ENCODE measurements around the gene SLC4A7. TPM values are rescaled to one million over a fixed set of nuclear protein-coding genes. Genes with fewer than 3 reads are reported as not detected.

SLC4A7 gene
- polyA plus RNA-seq, 1 of the 3 experiments (the other 2 are of a cell fraction): 3.9 TPM

GRCh38 chr3:27507515-27508266, 23.5 kb upstream of the SLC4A7 start:
- H4K20me1 ChIP-seq (ENCODE audit: insufficient read depth): no peaks in the 10 kb centered on the region
- no peak overlapping the region for H3K4me3 ChIP-seq (ENCODE audit: low read depth in 2 of 2, low read length in 1 of 2)
- no peak overlapping the region for H3K27ac ChIP-seq (ENCODE audit: low read depth in 2 of 2, low read length in 1 of 2)
- TF ChIP-seq RFX5 (IDR thresholded peaks at IDR 0.05; ENCODE audit: low read length) (no peak), FOSL2 (IDR thresholded peaks at IDR 0.05; ENCODE audit: borderline replicate concordance, low read depth) (no peak), FOXM1 (IDR thresholded peaks at IDR 0.05; ENCODE audit: low read depth) (no peak), ELF1 (IDR thresholded peaks at IDR 0.05) (no peak), RXRA (IDR thresholded peaks at IDR 0.05; ENCODE audit: borderline replicate concordance, low read depth) (no peak), SIN3A (IDR thresholded peaks at IDR 0.05; ENCODE audit: borderline replicate concordance, low read depth, low read length) (no peak), MAX (IDR thresholded peaks at IDR 0.05; ENCODE audit: low read depth) (no peak), USF2 (IDR thresholded peaks at IDR 0.05; ENCODE audit: borderline replicate concordance, low read depth, low read length) (no peak), RAD21 (IDR thresholded peaks at IDR 0.05; ENCODE audit: low read length) (no peak), RCOR1 (IDR thresholded peaks at IDR 0.05; ENCODE audit: low read length) (no peak), NRF1 (IDR thresholded peaks at IDR 0.05; ENCODE audit: low read depth, low read length) (no peak), YY1 (IDR thresholded peaks at IDR 0.05; ENCODE audit: low read depth) (no peak)
- TF ChIP-seq, protein P1, sequence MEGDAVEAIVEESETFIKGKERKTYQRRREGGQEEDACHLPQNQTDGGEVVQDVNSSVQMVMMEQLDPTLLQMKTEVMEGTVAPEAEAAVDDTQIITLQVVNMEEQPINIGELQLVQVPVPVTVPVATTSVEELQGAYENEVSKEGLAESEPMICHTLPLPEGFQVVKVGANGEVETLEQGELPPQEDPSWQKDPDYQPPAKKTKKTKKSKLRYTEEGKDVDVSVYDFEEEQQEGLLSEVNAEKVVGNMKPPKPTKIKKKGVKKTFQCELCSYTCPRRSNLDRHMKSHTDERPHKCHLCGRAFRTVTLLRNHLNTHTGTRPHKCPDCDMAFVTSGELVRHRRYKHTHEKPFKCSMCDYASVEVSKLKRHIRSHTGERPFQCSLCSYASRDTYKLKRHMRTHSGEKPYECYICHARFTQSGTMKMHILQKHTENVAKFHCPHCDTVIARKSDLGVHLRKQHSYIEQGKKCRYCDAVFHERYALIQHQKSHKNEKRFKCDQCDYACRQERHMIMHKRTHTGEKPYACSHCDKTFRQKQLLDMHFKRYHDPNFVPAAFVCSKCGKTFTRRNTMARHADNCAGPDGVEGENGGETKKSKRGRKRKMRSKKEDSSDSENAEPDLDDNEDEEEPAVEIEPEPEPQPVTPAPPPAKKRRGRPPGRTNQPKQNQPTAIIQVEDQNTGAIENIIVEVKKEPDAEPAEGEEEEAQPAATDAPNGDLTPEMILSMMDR (IDR thresholded peaks at IDR 0.05): no peak
- TF ChIP-seq, protein P2, sequence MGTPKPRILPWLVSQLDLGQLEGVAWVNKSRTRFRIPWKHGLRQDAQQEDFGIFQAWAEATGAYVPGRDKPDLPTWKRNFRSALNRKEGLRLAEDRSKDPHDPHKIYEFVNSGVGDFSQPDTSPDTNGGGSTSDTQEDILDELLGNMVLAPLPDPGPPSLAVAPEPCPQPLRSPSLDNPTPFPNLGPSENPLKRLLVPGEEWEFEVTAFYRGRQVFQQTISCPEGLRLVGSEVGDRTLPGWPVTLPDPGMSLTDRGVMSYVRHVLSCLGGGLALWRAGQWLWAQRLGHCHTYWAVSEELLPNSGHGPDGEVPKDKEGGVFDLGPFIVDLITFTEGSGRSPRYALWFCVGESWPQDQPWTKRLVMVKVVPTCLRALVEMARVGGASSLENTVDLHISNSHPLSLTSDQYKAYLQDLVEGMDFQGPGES (IDR thresholded peaks at IDR 0.05; ENCODE audit: low read depth, low read length): no peak
- TF ChIP-seq, protein P3, sequence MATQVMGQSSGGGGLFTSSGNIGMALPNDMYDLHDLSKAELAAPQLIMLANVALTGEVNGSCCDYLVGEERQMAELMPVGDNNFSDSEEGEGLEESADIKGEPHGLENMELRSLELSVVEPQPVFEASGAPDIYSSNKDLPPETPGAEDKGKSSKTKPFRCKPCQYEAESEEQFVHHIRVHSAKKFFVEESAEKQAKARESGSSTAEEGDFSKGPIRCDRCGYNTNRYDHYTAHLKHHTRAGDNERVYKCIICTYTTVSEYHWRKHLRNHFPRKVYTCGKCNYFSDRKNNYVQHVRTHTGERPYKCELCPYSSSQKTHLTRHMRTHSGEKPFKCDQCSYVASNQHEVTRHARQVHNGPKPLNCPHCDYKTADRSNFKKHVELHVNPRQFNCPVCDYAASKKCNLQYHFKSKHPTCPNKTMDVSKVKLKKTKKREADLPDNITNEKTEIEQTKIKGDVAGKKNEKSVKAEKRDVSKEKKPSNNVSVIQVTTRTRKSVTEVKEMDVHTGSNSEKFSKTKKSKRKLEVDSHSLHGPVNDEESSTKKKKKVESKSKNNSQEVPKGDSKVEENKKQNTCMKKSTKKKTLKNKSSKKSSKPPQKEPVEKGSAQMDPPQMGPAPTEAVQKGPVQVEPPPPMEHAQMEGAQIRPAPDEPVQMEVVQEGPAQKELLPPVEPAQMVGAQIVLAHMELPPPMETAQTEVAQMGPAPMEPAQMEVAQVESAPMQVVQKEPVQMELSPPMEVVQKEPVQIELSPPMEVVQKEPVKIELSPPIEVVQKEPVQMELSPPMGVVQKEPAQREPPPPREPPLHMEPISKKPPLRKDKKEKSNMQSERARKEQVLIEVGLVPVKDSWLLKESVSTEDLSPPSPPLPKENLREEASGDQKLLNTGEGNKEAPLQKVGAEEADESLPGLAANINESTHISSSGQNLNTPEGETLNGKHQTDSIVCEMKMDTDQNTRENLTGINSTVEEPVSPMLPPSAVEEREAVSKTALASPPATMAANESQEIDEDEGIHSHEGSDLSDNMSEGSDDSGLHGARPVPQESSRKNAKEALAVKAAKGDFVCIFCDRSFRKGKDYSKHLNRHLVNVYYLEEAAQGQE (IDR thresholded peaks at IDR 0.05; ENCODE audit: low read depth, low read length): no peak
- TF ChIP-seq, protein P4, sequence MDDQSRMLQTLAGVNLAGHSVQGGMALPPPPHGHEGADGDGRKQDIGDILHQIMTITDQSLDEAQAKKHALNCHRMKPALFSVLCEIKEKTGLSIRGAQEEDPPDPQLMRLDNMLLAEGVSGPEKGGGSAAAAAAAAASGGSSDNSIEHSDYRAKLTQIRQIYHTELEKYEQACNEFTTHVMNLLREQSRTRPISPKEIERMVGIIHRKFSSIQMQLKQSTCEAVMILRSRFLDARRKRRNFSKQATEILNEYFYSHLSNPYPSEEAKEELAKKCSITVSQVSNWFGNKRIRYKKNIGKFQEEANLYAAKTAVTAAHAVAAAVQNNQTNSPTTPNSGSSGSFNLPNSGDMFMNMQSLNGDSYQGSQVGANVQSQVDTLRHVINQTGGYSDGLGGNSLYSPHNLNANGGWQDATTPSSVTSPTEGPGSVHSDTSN (IDR thresholded peaks at IDR 0.05): no peak
- ChIA-PET POLR2A (no interaction called here), CTCF (interaction anchor here (1.0 to 1.3 kb wide), 2 partner anchors 19 to 76 kb away, joined by 3 to 5 read pairs; no protein-coding TSS in a partner anchor)
- H3K36me3 ChIP-seq (replicated peaks in 1 of 2; ENCODE audit: control insufficient read depth in 1 of 2, insufficient read depth in 2 of 2, low read length in 1 of 2): no peaks in the 10 kb centered on the region
- H3K79me2 ChIP-seq (ENCODE audit: insufficient read depth): no peaks in the 10 kb centered on the region
- H3K9me2 ChIP-seq: no peaks in the 10 kb centered on the region
- no peak for DNase-seq
- H3K4me2 ChIP-seq: no peak overlapping the region
- no peaks in the 10 kb centered on the region for H3K4me1 ChIP-seq (ENCODE audit: control insufficient read depth in 1 of 2, insufficient read depth in 2 of 2, low read depth in 1 of 2, low read length in 1 of 2)
- peaks cover 13% of the 10 kb centered on the region for H3F3A ChIP-seq (replicated peaks; ENCODE audit: insufficient read depth)
- H3K9ac ChIP-seq: no peak overlapping the region
- no peaks in the 10 kb centered on the region for H3K9me3 ChIP-seq
- no peaks in the 10 kb centered on the region for H3K27me3 ChIP-seq (ENCODE audit: insufficient read depth)
- H2AFZ ChIP-seq (ENCODE audit: low read depth): no peak overlapping the region
- WGBS (ENCODE audit: low lambda C conversion rate): 53% methylated on average over 1 of the region's 2 CpGs

Data from SK-N-SH (cell line).